CD4-positive, alpha-beta T cell treated with Interleukin-2 at 100 ng/mL for 4 hours (primary cell): ENCODE measurements around the gene GINS1.
A peak's percentile ranks its signal among the peaks of the same experiment; 100 is the strongest.

ENCODE experiments used
- DNase-seq: peaks from one replicate; pipeline ENCODE4 v3.0.0-alpha.2; 2020; ENCODE audit warnings: low spot score

The GINS1 gene

DNA sequence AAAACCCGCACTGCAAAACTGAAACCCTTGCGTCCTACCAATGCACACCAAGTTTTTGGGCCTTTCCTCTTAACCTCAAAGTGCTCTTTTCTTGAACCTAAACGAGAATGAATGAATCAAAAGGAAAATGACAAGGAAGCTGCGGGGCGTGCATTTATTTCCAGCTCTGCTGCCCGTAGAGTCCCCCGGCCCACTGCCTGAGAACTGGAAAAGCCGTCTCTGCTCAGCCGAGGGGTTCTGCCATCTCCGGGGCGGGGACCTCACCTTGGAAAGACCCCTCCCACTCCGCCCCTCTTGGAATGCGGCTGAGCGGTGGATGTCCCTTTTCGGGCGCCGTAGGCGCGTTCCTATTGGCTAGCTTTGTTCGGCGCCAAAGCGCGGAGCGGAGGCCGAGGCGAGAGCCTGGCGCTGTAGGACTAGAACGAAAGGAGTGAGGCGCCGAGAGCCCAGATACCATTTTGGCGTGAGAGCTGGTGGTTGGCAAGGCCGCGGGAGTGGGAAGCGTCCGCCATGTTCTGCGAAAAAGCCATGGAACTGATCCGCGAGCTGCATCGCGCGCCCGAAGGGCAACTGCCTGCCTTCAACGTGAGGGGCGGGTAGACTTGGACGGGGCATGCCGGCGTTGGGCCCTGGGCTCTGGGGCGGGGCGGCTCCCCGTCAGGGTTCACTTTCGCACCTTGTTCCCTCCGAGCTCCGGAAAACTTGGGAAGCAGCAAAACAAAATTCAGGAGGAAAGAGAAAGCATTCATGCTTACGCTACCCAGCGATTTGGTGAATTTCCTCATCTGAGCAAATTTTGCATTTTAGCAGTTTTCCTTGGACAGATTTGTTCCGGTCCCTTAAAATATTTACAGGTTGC lies at the start of gene GINS1:
GINS1 (plus strand) TSS at position 363 of the 859 bp plus-strand sequence; CDS start at position 511, 148 bp downstream.
- DNase-seq, result peak; percentile 81

DNA sequence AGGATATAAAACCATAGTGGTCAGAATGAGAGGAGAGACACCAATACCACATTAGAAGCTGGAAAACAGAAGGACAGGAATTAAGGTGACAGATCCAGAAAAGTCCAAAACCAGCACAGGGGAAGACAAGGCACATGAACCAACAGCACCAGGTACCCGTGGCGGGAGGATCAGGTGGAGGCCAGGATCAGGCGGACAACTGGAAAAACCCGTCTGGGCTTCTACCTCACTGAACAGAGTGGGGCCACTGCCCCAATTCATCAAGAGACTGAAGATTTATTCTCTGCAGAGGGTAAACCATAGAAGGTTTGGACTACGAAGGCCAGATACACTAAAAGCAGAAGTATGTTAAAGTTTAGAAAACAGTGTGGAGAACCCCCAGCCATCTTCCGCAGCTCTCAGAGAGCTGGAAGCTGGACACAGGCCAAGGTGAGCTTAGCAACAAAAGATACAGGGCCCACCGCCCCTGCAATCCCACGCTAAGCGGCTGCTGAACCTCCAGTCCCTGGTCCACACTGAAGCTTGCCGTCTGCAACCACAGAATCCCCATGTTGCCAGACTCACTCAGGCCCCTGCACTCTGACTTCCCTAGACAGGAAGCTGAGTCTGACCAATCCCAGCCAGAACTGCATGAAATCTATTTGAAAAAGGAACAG lies 46.7 kb upstream of the GINS1 start:
- no peak for DNase-seq

DNA sequence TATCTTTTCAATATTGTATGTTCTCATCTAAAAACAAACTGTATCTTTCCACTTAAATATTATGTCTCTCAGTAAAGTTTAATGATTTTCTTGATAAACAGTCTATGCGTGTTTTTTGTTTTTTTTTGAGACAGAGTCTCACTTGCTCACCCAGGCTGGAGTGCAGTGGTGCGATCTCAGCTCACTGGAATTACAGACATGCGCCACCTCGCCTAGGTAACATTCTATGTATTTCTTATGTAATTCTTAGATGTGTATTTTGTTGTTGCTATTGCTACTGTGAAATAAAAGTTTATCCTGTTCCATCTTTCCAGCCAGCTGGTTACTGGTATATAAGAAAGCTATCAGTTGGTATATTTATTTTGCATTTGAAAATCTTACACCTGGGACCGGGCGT lies 46.2 kb upstream of the GINS1 start:
- no peak for DNase-seq

DNA sequence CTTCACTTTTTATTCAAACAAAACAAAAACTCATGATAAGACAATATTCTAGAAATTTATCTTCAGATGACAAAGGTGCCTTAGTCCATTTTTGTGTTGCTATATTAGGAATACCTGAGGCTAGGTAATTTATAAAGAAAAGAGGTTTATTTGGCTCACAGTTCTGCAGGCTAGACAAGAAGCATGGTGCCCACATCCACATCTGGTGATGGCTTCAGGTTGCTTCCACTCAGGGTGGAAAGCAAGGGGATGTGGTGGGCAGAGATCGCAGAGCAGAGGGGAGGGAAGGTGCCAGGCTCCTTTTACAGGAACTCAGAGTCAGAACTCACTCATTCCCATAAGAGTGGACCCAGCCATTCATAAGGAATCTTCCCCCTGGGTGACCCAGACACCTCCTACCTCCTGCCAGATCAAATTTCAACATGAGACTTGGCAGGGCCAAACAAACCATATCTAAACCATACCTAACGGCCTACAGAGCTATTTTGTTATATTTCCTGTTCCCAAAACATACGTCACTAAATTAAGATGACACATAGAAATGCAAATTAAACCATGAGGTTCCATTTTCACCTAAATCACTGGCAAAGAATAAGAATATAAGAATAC lies 43.2 kb upstream of the GINS1 start:
- DNase-seq, result no peak

DNA sequence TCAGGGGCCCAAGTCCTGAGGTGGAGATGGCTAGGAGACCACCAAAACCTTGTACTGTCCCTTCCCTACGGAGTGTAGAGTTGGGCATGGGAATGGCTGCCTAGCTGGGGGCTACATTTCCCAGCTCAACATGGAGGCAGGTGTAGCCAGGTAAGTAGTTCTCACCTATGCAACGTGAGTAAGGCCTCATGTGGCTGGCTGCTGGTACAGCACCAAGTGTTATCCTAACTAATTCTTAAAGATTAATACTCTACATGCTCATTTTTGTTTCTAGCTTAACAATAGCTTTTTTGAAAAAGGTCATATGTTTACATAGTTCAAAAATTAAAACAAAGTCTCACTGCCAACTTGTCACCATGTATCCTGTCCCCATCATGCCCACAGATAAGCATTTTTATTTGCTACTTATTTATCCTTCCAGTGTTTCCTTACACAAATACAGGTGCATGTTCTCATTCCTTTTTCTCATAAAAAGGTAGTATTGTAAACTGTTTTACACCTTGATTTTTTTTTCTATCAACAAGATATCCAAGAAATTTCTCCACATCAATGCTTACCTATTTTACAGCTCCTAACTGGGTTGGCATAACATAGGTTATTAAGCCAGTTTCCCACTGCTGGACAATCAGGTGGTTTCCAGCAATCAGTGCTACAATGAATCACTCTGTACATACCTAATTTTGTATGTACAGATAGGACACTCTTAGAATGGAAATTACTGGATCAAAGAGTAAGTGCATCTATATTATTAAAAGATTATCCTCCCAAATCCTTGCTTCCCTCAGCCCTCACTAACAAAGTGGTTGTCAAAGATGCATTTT lies 42.4 kb upstream of the GINS1 start:
- no peak for DNase-seq

- DNase-seq, result no peak
Measured at GRCh38 chr20:25368526-25368925, 38.9 kb upstream of the GINS1 start.

- DNase-seq, result no peak
Measured at GRCh38 chr20:25368976-25369375, 38.5 kb upstream of the GINS1 start.

DNA sequence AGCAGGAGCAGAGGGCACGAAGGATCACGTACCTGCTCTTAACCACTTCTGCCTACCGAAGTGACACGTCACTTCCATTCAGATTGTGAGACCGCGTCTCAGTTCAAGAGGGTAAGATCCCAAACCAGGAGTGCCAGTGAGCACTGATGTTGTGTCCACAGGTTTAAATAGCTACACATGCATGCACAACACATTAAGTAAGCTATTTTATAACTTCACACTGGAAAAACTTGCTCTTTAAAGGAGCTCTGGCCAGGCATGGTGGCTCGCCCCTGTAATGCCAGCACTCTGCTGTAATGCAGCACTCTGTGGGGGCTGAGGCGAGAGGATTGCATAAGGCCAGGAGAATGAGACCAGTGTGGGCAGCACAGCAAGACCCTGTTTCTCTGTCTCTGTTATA lies 37.9 kb upstream of the GINS1 start:
- DNase-seq, result no peak

DNA sequence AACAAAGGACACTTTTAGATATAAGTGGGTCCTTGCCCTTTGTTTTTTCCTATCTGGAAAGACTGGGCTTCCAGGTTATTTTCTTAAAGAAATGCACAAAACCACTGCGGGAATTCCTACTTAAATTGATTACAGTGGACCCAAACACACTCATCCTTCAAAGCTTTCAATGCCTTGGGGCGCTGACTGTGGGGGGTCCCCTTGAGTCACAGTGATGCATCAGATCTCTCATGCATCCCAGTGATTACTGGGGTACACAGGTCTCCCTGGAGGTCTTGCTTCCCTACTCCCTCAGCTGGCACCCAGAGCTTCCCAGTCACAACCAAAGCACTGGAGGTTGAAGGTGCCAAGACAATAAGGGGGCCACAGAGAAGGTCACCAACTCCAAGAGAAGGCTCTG lies 37.5 kb upstream of the GINS1 start:
- no peak for DNase-seq

- DNase-seq, result no peak
Measured at GRCh38 chr20:25372584-25373336, 34.7 kb upstream of the GINS1 start.

GRCh38 chr20:25374842-25375241 lies 32.6 kb upstream of the GINS1 start:
- no peak for DNase-seq

DNA sequence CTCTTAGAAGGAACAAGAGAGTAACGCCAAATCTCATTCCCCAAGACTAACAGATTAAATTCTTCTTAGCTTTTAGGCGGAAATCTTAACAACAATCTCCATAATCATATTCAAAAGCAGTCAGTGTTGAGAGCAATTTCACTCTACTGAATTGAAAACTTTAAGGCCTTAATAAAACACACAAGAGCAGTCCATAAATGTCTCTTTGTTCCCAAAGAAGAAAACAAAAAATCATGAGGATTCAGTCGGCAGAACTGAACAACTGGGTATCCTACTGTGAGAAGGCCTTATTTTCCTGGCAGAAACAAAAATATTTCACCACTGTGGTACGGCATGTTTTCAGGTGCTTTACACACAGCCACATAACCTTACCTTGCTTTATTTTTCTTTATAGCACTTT lies 31.2 kb upstream of the GINS1 start:
- DNase-seq, result no peak

- no peak for DNase-seq
Measured at GRCh38 chr20:25376886-25377285, 30.6 kb upstream of the GINS1 start.

DNA sequence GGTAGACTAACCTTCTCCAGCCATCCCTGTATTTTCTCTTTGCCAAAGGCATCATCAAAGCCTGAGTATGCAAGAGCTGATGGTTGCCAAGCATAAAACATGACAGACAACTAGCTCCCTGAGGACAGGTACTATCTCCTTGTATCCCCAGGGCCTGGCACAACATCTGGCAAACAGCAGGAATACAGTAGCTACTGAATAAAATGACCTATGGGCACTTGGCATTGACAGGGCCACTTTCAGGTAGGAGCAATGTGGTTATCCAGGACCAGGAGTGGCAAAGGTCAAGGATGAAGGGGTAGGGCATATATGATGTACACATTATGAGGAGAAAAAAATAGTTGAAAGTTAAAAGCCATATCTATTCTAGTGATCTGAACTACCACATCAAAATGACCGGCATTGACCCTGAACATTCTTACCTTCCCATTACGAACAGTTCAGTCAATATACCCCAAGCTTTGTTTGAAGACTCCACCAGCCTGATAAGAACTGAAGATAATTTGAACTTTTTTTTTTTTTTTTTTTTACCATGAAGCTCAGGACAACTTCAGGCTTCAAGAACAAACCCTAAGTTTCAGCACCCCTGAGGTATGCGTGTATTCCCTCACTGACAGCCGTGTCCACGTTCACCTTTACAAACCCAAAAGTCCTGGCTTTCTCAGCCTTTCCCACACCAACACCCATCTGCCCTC lies 29.1 kb upstream of the GINS1 start:
- DNase-seq, result no peak

GRCh38 chr20:25378884-25379733 lies 28.4 kb upstream of the GINS1 start:
- DNase-seq, result no peak

GRCh38 chr20:25380945-25381614 lies 26.4 kb upstream of the GINS1 start:
- no peak for DNase-seq

- DNase-seq, result no peak
Measured at GRCh38 chr20:25382704-25383370, 24.6 kb upstream of the GINS1 start.

DNA sequence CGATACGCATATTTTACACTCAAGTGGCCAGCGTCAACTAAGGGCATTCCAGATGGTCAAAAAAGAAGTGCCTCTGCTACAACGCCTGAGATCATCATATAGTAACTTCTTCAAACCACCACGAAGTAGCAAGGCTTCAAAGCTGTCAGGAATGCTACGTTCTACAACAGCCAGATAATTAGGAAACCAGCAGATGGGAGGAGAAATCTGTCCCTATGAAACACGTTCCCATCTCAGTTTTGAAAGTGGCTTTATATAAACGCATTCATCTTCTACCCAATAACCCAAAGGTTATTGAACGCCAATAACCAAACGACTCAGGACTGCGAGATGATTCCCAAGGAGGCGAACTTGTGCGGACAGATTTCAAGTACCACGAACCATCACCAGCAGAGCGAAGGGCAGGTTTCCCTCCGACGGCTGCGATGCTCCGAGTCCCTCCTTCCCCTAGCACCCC lies 18.0 kb upstream of the GINS1 start:
- DNase-seq, result no peak
